ENCODE results near the gene MACROH2A2. TPM values are rescaled to one million over a fixed set of nuclear protein-coding genes. Genes with fewer than 3 reads are reported as not detected.
A peak's percentile ranks its signal among the peaks of the same experiment; 100 is the strongest.

MACROH2A2 gene
- total and polyA plus RNA-seq, 3 donors from 2014 or later = 31.0 to 72.3 (median 69.6) TPM

DNA sequence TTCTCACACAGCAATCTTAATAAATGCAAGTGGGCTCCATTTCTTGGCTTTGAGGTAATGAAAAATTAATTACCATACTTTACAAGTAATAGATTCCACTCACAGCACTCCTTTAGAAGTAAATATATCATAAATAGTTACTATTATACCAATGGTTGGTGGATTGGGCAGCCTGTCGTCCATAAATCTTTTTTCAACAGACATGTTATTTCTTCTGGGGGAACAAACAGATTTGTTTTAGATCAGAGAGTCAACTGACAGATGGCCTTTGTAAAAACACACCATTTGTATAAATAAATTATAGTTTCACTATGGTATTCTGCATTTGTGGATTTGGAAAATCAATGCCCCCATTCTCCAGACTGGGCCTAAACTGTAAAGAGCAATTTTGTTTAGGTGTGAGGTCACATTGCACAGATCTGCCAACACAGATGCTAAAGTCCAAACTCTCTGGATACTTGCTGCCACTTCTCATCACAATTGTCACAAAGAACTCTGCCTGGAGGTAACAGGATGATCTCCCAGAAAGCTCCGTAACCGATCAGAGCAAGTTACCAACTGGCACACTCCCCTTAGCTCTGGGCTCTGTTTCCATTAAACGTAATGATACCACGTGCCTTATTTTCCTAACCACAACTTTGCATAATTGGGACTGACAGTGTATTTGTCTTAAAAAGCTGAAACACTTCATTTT is 4.5 kb upstream of the MACROH2A2 start:
- intact Hi-C loops (cut with DNase I; ENCODE audit: low total_unique reads) = no loop called here
- H3K4me3 ChIP-seq = no peak overlapping the region
- no peaks in the 10 kb centered on the region for H3K36me3 ChIP-seq (ENCODE audit: low read depth, missing control alignments)
- no peaks in the 10 kb centered on the region for H3K27me3 ChIP-seq
- H3K4me1 ChIP-seq = no peaks in the 10 kb centered on the region
- no peak for DNase-seq
- no peak overlapping the region for H3K27ac ChIP-seq
- TF ChIP-seq, protein P1, sequence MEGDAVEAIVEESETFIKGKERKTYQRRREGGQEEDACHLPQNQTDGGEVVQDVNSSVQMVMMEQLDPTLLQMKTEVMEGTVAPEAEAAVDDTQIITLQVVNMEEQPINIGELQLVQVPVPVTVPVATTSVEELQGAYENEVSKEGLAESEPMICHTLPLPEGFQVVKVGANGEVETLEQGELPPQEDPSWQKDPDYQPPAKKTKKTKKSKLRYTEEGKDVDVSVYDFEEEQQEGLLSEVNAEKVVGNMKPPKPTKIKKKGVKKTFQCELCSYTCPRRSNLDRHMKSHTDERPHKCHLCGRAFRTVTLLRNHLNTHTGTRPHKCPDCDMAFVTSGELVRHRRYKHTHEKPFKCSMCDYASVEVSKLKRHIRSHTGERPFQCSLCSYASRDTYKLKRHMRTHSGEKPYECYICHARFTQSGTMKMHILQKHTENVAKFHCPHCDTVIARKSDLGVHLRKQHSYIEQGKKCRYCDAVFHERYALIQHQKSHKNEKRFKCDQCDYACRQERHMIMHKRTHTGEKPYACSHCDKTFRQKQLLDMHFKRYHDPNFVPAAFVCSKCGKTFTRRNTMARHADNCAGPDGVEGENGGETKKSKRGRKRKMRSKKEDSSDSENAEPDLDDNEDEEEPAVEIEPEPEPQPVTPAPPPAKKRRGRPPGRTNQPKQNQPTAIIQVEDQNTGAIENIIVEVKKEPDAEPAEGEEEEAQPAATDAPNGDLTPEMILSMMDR (IDR thresholded peaks at IDR 0.05) = no peak
- WGBS, 2 donors = 85 to 94% methylated on average over 5 of the region's 5 CpGs
- H3K9me3 ChIP-seq = no peaks in the 10 kb centered on the region

DNA sequence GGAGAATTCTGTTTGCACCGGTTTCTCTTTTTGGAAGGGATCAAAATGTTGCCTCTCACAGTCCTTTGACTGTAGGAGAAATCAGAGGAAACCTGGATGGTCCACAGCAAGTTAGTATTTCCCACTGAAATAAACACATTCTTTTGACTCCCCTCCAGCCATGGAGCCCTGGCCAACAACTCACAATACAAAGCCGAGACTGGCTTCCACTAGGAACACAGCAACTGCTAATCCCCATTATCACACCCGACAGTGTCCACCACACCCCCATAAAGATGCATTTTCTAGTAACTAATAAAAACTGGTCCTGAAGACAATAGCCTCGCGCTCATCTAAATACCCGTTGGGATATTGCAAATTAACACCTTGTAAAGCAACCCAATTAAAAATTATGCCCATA is 798 bp upstream of the MACROH2A2 start:
- Histone ChIP-seq H3K27me3 (no peaks in the 10 kb centered on the region), H3K4me1 (no peaks in the 10 kb centered on the region), H3K9me3 (no peaks in the 10 kb centered on the region), H3K27ac (peak overlapping the region; percentile 77 to 88), H3K36me3 (ENCODE audit: low read depth, missing control alignments) (no peaks in the 10 kb centered on the region), H3K4me3 (peak overlapping the region in 1 of 2 donors; percentile 81)
- WGBS, 2 donors = 19 to 21% methylated on average over 6 of the region's 6 CpGs
- intact Hi-C loops (cut with DNase I; ENCODE audit: low total_unique reads) = no loop called here
- no peak for DNase-seq
- TF ChIP-seq, protein P1 (IDR thresholded peaks at IDR 0.05) = no peak
- TF ChIP-seq POLR2A (IDR thresholded peaks at IDR 0.05) = no peak

DNA sequence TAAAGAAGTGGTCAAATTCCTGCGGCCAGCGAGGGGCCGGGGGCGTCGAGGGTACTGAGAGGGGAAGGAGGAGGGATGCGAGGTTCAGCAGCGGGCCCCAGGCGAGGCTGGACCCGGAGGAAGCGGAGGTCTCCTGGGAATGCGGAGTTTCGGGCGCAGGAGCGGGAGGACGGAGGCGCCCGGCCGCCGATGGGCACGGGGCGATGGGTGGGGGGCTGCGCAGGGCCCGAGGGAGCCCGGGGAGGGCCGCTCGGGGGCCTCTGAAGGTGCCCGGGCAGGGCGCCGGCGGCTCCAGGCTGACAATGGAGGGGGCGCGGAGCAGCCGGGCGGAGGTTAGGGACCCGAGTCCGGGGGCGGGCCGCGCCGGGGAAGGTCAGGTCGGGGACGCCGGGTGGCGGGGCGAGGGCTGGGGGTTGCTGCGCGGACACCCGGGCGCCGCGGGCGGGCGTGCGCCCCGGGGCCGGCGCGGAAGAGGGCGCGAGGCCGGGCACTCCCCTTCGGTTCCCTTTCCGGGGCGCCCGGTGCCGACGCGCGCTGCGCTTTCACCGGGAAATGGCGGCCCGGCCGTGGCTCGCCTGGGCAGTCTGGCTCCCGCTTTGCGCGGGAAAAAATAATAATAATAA is 683 bp downstream of the MACROH2A2 start:
- Histone ChIP-seq H3K9me3 (no peaks in the 10 kb centered on the region), H3K36me3 (ENCODE audit: low read depth, missing control alignments) (no peaks in the 10 kb centered on the region), H3K27ac (peak overlapping the region; percentile 77 to 88), H3K27me3 (no peaks in the 10 kb centered on the region), H3K4me1 (no peaks in the 10 kb centered on the region), H3K4me3 (peak overlapping the region; percentile 75 to 81)
- intact Hi-C loops (cut with DNase I; ENCODE audit: low total_unique reads) = no loop called here
- whole genome bisulfite sequencing, 2 donors = 0 to 3% methylated on average over 8 to 70 of the region's 78 CpGs
- DNase-seq = no peak
- TF ChIP-seq, protein P1 (IDR thresholded peaks at IDR 0.05) = no peak
- TF ChIP-seq POLR2A (IDR thresholded peaks at IDR 0.05) = no peak

DNA sequence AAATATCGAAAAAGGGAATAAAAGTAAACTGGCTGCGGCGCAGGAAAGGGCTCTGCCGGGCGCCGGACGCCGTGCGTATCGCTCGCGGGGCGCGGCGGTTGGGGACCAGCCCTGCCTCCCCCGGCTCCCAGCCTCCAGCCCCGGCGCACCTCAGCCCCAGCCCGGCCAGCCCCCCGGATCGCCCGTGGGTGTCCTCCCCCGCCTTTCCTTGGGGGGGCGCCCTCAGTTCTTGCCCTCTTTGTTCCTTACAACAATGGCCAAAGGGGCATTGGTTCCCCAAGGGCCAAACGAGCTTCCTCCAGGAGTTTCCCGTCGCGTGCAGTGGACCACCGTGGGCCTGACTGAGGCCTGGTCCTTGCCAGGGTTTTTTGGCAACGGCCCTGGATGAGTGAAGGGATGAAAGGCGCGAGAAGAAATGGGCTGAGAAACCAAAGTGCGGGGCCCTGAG is 1.2 kb downstream of the MACROH2A2 start:
- WGBS, 2 donors = 0 to 5% methylated on average over 15 to 33 of the region's 33 CpGs
- intact Hi-C loops (cut with DNase I; ENCODE audit: low total_unique reads) = no loop called here
- Histone ChIP-seq H3K27me3 (no peaks in the 10 kb centered on the region), H3K4me1 (no peaks in the 10 kb centered on the region), H3K9me3 (no peaks in the 10 kb centered on the region), H3K27ac (peak overlapping the region; percentile 77 to 79), H3K36me3 (ENCODE audit: low read depth, missing control alignments) (no peaks in the 10 kb centered on the region), H3K4me3 (peak overlapping the region; percentile 75 to 81)
- peak; percentile 60 for DNase-seq
- TF ChIP-seq POLR2A (IDR thresholded peaks at IDR 0.05) = no peak
- TF ChIP-seq, protein P1 (IDR thresholded peaks at IDR 0.05) = peak in 1 of 3 experiments; percentile 21

Measured in testis (tissue), 3 donors.